HG02943 (cell line): ENCODE data around the gene IL23A.

Experiments used
- ATAC-seq: cut with Tn5 transposase; IDR thresholded peaks from one replicate; pipeline ENCODE4 v1.9.1; 2021; ENCODE audit warnings: mild to moderate bottlenecking, low read depth, moderate library complexity; ENCODE audit not compliant: unreplicated experiment

IL23A gene

DNA sequence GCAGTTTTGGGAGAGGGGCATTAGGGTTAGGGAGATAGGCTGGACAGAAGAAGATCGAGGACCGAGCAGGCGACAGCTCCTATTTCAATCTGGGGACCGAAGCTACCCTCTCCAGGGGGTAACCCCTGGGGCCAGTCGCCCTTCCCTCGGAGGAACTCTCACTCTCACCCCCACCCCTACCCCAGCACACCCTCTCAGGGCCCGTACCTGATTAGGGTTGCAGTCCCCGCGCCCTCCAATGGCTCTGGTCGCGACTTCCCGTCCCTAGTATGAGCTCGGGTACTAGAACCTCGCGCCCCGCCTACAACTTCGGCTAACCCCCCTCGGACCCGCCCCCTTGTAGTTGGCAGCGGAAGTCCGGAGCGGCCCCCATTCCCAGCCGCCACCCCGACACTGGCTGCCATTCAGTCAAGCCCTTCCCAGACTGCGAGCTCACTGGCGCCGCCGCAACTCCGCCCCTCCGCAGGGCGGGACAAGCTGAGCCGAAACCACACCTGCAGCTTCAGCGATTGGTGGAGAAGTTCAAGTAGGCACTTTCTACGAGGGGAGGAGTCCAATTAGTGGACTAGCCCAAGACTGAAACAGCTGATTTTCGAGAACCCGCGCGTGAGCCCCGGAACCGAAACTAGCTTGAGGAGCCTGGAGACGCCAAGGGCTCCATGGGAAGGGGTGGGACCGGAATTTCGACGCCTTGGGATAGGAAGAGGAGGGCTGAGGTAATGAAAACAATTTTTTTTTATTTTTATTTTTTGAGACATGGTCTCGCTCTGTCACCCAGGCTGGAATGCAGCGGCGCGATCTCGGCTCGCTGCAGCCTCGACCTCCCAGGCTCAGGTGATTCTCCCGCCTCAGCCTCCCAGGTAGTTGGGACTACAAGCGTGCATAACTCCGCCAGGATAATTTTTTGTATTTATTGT is 21.4 kb downstream of the IL23A start, which contains the start of gene STAT2:
TSS of gene STAT2 (minus strand) at position 257 of the 917 bp plus-strand sequence. CDS start 3,536 bp downstream, outside the sequence.
- ATAC-seq = peak; percentile 92

- no peak for ATAC-seq
Observed at GRCh38 chr12:56361487-56362129, 22.9 kb downstream of the IL23A start.

GRCh38 chr12:56362130-56363059 is 23.7 kb downstream of the IL23A start, which contains the start of gene APOF:
Gene APOF, minus strand, starts transcription at chr12:56362857. Its CDS starts 112 bp downstream, at chr12:56362745.
- ATAC-seq = no peak

DNA sequence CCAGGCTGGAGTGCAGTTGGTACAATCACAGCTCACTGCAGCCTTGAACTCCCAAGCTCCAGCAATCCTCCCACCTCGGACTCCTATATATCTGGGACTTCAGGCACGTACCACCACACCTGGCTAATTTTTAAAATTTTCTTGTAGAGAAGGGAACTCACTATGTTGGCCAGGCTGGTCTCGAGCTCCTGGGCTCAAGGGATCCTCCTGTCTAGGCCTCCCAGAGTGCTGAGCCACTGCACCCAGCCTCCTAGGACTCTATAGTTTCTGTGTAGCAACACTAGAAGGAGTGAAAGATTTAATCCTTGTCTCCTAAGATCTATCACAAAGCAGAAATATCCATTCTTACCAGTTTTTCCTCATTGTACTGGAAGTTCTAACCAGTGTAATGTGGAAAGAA is 28.3 kb downstream of the IL23A start:
- no peak for ATAC-seq

DNA sequence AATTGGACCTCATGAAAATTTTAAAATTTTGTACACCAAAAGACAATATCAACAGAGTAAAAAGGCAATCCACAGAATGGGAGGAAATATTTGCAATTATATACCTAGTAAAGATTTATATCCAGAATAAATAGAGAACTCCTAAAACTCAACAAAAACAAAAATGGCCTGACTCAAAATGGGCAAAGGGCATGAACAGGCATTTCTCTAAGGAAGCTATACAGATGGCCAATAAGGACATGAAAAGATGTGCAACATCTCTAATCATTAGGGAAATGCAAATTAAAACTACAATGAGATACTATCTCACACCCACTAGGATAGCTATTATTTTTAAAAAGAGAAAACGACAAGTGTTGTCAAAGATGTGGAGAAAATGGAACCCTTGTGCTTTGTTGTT is 34.8 kb downstream of the IL23A start:
- ATAC-seq = no peak

GRCh38 chr12:56374726-56375597 is 36.3 kb downstream of the IL23A start:
- ATAC-seq = no peak

GRCh38 chr12:56375598-56376434 is 37.1 kb downstream of the IL23A start:
- no peak for ATAC-seq

DNA sequence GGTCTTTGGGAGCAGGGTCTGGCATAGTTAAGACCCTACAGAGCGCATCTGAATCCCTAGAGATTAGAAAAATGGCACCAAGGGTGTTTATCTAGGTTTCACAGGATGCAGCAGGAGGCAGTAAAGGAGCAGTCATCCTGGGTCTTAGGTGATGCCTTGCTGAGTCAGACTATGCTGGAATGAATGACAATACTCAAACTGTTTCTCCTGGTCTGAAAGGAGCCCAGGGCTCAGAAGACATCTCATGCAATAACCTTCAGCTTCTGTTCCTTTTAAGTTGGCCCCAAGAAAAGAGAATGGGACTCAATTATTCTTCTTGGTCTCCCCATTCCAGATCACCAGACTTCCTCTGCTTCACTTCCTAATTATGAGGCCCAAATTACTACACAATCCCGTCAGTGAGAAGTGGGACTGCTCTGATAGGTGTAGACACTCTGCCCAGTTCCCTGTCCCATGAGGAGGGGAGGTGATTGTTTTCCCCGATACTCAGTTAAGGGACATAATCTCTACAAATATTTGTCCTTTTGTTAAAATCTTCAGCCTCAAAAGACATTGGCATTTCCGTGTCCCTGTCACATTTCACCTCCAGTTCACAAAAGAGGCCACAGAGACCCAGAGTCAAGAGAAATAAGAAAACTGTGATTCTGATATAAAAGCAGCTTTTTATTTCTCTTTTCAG is 38.8 kb downstream of the IL23A start:
- ATAC-seq = no peak

- ATAC-seq = no peak
Observed at GRCh38 chr12:56377989-56378316, 39.3 kb downstream of the IL23A start.

DNA sequence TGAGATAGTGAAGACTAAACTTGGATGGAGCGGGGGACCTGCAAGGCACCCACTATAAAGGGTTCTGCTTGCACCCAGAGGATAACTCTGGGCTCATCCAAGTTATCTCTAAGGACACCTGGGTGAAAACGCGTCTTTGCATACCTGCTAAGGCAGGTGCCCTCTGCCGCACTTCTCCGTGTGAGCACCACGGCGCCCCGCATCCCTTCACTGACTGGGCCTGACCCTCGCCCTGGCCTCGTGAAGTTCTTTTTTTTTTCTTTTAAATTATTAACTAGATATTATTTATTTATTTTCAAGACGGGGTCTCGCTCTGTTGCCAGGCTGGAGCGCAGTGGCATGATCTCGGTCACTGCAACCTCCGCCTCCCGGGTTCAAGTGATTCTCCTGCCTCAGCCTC is 43.9 kb downstream of the IL23A start:
- no peak for ATAC-seq

DNA sequence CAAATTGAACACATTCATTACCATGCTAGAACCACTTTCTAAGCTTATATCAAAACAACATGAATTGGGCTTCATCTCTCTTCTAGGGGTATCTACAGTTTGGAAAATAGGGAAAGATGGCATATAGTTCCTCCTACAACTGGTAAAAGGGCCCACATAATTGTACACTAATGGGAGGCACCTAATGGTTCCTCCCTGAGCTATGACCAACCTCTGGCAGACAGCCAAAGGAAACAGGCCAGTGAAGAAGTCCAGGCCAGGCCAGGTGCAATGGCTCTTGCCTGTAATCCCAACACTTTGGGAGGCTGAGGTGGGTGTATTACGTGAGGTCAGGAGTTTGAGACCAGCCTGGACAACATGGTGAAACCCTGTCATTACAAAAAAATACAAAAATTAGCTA is 47.2 kb downstream of the IL23A start:
- no peak for ATAC-seq

- ATAC-seq = no peak
Observed at GRCh38 chr12:56387152-56387736, 48.6 kb downstream of the IL23A start.

DNA sequence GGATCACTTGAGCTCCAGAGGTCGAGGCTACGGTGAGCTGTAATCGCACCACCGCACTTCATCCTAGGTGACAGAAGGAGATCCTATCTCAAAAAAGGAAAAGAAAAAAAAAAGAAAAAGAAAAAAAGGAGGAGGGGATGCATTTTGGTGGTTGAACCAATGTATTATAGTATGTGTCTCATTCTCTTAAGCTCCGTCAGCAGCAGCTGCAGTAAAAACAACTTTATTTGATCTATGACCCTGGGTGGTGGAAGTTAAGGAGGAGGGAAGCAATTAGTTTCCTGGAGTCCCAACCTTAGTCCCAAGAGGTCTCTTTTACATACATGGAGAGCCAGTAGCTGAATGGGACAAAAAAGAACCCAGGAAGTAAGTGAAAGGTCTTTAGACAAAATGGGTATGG is 50.7 kb downstream of the IL23A start:
- ATAC-seq = no peak
